K562 (cell line): ENCODE results near the gene TAS2R38.

Experiments used
- BRCA1 ChIP-seq, 2 experiments: fragments of 450-650 bp in 1 of 2; sonication (generic) in 1 of 2; formaldehyde crosslinking in 1 of 2; IDR thresholded peaks; 2 replicates each; pipeline versions ENCODE4 v1.5.0 to v1.6.1; 2017 to 2020; ENCODE audit warnings: mild to moderate bottlenecking in 1 of 2, missing genetic modification reagents in 1 of 2
- MEIS2 ChIP-seq: fragments of 450-650 bp; IDR thresholded peaks from 2 replicates; pipeline ENCODE4 v1.6.1; 2014; ENCODE audit warnings: mild to moderate bottlenecking; ENCODE audit not compliant: partially characterized antibody
- SMARCB1 ChIP-seq: IDR thresholded peaks from 2 replicates; pipeline ENCODE4 v1.6.1; 2011; ENCODE audit warnings: improper control_type of control experiment, low read depth; ENCODE audit not compliant: insufficient read length
- ZBTB8A ChIP-seq: fragments of 450-650 bp; IDR thresholded peaks from 2 replicates; pipeline ENCODE4 v1.6.1; 2018; ENCODE audit warnings: mild to moderate bottlenecking, moderate library complexity; ENCODE audit not compliant: partially characterized antibody
- TF ChIP-seq, protein P1 (sequence below): sonication (generic); formaldehyde crosslinking; IDR thresholded peaks from 2 replicates; pipeline ENCODE4 v1.8.1; 2023; ENCODE audit warnings: mild to moderate bottlenecking, missing genetic modification reagents

DNA sequence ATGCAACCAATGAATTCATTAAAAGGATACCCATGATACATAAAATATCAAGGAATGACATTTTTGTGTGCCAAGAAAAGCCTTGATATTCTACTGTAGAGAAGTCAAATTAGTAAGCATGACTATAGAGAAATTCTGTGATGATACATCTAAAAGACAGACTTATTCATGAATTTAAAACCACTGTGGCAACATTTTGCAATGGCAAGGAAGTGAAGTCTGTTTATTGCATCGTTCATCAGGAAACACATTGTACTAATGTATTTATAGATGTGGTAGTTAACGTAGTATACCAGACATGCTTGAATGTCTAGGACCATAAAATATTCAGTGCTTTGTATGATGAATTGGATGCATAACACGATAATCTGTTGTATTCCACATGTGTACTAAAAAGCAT lies 17.5 kb downstream of the TAS2R38 start:
- TF ChIP-seq, protein P1, sequence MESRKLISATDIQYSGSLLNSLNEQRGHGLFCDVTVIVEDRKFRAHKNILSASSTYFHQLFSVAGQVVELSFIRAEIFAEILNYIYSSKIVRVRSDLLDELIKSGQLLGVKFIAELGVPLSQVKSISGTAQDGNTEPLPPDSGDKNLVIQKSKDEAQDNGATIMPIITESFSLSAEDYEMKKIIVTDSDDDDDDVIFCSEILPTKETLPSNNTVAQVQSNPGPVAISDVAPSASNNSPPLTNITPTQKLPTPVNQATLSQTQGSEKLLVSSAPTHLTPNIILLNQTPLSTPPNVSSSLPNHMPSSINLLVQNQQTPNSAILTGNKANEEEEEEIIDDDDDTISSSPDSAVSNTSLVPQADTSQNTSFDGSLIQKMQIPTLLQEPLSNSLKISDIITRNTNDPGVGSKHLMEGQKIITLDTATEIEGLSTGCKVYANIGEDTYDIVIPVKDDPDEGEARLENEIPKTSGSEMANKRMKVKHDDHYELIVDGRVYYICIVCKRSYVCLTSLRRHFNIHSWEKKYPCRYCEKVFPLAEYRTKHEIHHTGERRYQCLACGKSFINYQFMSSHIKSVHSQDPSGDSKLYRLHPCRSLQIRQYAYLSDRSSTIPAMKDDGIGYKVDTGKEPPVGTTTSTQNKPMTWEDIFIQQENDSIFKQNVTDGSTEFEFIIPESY (CRISPR knock-in tag), result no peak
- TF ChIP-seq BRCA1 (IDR thresholded peaks at IDR 0.05) (no peak), BRCA1 (CRISPR knock-in tag; IDR thresholded peaks at IDR 0.05) (no peak), MEIS2 (no peak), SMARCB1 (no peak), ZBTB8A (no peak)
